ENCODE measurements around the gene KRTAP10-11. TPM values are rescaled to one million over a fixed set of nuclear protein-coding genes. Genes with fewer than 3 reads are reported as not detected.

Gene KRTAP10-11
- total and polyA plus RNA-seq, 2 of the 8 experiments (the other 6 are each of a cell fraction or from before 2014, with no cell fraction given), result not detected

DNA sequence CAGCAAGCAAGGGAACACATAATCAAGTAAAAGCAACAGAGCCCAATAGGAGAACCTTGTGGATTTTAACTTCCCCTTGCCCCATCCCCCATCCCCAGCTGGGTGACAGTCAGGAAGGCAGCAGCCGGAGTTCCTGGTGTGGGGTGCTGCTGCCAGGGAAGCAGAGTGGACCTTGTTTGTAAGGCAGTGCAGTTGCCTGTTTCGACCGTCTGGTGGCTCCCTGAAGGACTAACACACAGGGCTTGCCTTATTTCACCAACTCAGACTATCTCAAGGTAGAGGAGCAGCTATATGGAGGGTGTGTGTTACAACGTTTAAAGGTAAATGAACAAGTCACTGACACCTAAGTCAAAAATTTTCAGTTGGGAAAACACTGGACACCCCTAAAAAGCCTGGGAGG is 27.7 kb upstream of the KRTAP10-11 start:
- no peak overlapping the region for H3K18ac ChIP-seq (ENCODE audit: extremely low read depth, low read length)
- no peak overlapping the region for H4K91ac ChIP-seq (replicated peaks; ENCODE audit: insufficient read length, low read length)
- DNase-seq (ENCODE audit: low read depth in 1 of 2, low spot score in 2 of 2), result peak in 1 of 2 experiments; percentile 50
- no peaks in the 10 kb centered on the region for H3K79me2 ChIP-seq (ENCODE audit: control insufficient read depth in 1 of 2, insufficient read depth in 2 of 2, low read length in 2 of 2)
- H2BK120ac ChIP-seq (replicated peaks; ENCODE audit: low read depth, low read length), result no peak overlapping the region
- FAIRE-seq, result no peak
- H3K23me2 ChIP-seq (ENCODE audit: low read depth, low read length), result no peaks in the 10 kb centered on the region
- no peaks in the 10 kb centered on the region for H3K27me3 ChIP-seq (replicated peaks in 1 of 4; ENCODE audit: control insufficient read depth in 3 of 4, extremely low read depth in 1 of 4, insufficient read depth in 3 of 4, low read length in 3 of 4)
- no peak overlapping the region for H2BK15ac ChIP-seq (ENCODE audit: low read length)
- H3K36me3 ChIP-seq (ENCODE audit: control insufficient read depth in 2 of 4, insufficient read depth in 4 of 4, low read length in 3 of 4), result no peaks in the 10 kb centered on the region
- H3K9me3 ChIP-seq (ENCODE audit: insufficient read depth in 2 of 2, low read depth in 1 of 2, low read length in 1 of 2), result peaks cover 7 to 9% of the 10 kb centered on the region in 2 experiments
- H2BK5ac ChIP-seq (ENCODE audit: low read depth, low read length), result no peak overlapping the region
- no peak overlapping the region for H2BK12ac ChIP-seq (ENCODE audit: low read depth, low read length)
- H3K23ac ChIP-seq (ENCODE audit: insufficient read length), result no peak overlapping the region
- H2AK5ac ChIP-seq (ENCODE audit: low read depth, low read length), result no peak overlapping the region
- no peaks in the 10 kb centered on the region; the same call in 1 of the 2 replicates for H3K79me1 ChIP-seq (ENCODE audit: low read depth, low read length)
- no peak overlapping the region for H4K8ac ChIP-seq (ENCODE audit: extremely low read depth, insufficient read depth, low read length)
- peaks cover 0 to 6% (median 2%) of the 10 kb centered on the region in 4 experiments; a peak in 4 of 7 replicates for H3K4me1 ChIP-seq (replicated peaks in 1 of 4; ENCODE audit: control insufficient read depth in 3 of 4, insufficient read depth in 4 of 4, low read length in 3 of 4)
- H4K5ac ChIP-seq (ENCODE audit: insufficient read length, low read depth, low read length), result no peak overlapping the region
- H2AFZ ChIP-seq (ENCODE audit: low read length), result no peak overlapping the region
- POLR2A ChIA-PET (ENCODE audit: partially characterized antibody), result interaction anchor here (1.4 kb wide), 1 partner anchor 16 kb away, joined by 4 read pairs; no protein-coding TSS in a partner anchor
- 44% methylated on average over 4 of the region's 4 CpGs; no CpG with 5 or more reads in 1 of the 2 experiments for WGBS, 2 experiments (ENCODE audit: extremely low coverage in 1 of 2, insufficient coverage in 1 of 2, insufficient read length in 1 of 2, insufficient replicate concordance in 2 of 2, low coverage in 1 of 2, low lambda C conversion rate in 2 of 2, missing lambda C conversion rate in 1 of 2)
- peaks cover 0 to 1% of the 10 kb centered on the region in 2 experiments for H4K20me1 ChIP-seq (replicated peaks in 1 of 2; ENCODE audit: control insufficient read depth in 1 of 2, insufficient read depth in 2 of 2, low read length in 2 of 2)
- H3K4ac ChIP-seq (replicated peaks; ENCODE audit: insufficient read length, low read depth, low read length), result no peak overlapping the region
- no peak overlapping the region for H3K9ac ChIP-seq (replicated peaks in 1 of 4; ENCODE audit: extremely low read depth in 1 of 4, low read depth in 3 of 4, low read length in 3 of 4)
- no peak overlapping the region for H3K14ac ChIP-seq (ENCODE audit: insufficient read length)
- H2BK20ac ChIP-seq (ENCODE audit: low read length), result no peak overlapping the region
- no peak overlapping the region for H3K27ac ChIP-seq (ENCODE audit: low read depth, low read length)
- H3K56ac ChIP-seq (replicated peaks; ENCODE audit: insufficient read length, low read depth, low read length), result no peak overlapping the region
- CTCF ChIA-PET (ENCODE audit: partially characterized antibody), result interaction anchor here (0.6 to 4.0 kb wide), 27 partner anchors 9 to 183 kb away, joined by 3 to 16 read pairs (median 4); partner anchors contain the start of genes KRTAP10-11, KRTAP10-3, KRTAP10-7 and KRTAP10-9
- no peak for TF ChIP-seq HDAC6 (IDR thresholded peaks at IDR 0.05; ENCODE audit: low read depth, low read length)
- peak; percentile 58 to 69 (median 67) for TF ChIP-seq CTCF (IDR thresholded peaks at IDR 0.05; ENCODE audit: control extremely low read depth in 1 of 3, insufficient read depth in 1 of 3, low read depth in 1 of 3, low read length in 3 of 3)
- TF ChIP-seq RAD21 (IDR thresholded peaks at IDR 0.05 in 1 of 2, conservative IDR thresholded peaks at IDR 0.05 in 1 of 2; ENCODE audit: low read depth in 2 of 2, low read length in 2 of 2), result peak; percentile 52 to 62; a peak in 3 of 4 replicates
- H3K4me2 ChIP-seq (ENCODE audit: insufficient read depth in 1 of 2, low read depth in 2 of 2, low read length in 2 of 2), result no peak overlapping the region
- H3K4me3 ChIP-seq (ENCODE audit: extremely low read depth in 1 of 4, insufficient read depth in 2 of 4, low read depth in 3 of 4, low read length in 4 of 4), result no peak overlapping the region
